Measurements from ENCODE around the gene GABBR1. TPM values are rescaled to one million over a fixed set of nuclear protein-coding genes. Genes with fewer than 3 reads are reported as not detected.
A peak's percentile ranks its signal among the peaks of the same experiment; 100 is the strongest.

The GABBR1 gene
- total RNA-seq, 1 donor from 2014 or later: 120 TPM

DNA sequence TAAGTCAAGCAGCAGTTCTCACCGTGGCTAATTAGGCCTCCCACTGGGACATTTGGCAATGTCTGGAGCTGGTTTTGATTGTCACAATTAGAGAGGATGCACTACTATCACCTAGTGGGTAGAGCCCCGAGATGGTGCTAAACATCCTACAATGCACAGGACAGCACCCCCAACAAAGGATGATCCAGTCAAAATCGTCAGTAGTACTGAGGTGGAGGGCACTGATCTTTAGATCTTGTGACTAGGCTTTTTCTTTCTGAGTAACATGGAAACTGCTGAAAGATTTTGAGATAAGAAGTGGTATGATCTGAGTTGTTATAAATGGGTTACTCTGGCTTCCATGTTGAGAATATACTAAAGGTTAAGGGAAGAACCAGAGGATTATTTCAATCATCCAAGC lies 85.4 kb downstream of the GABBR1 start:
- no peaks in the 10 kb centered on the region for H3K36me3 Mint-ChIP-seq (ENCODE audit: insufficient read depth)
- no peak overlapping the region for H3K4me3 Mint-ChIP-seq (ENCODE audit: low read depth)
- H3K9me3 Mint-ChIP-seq (ENCODE audit: low read depth): no peaks in the 10 kb centered on the region
- H3K27me3 Mint-ChIP-seq: peaks cover 57% of the 10 kb centered on the region
- TF ChIP-seq, protein P1, sequence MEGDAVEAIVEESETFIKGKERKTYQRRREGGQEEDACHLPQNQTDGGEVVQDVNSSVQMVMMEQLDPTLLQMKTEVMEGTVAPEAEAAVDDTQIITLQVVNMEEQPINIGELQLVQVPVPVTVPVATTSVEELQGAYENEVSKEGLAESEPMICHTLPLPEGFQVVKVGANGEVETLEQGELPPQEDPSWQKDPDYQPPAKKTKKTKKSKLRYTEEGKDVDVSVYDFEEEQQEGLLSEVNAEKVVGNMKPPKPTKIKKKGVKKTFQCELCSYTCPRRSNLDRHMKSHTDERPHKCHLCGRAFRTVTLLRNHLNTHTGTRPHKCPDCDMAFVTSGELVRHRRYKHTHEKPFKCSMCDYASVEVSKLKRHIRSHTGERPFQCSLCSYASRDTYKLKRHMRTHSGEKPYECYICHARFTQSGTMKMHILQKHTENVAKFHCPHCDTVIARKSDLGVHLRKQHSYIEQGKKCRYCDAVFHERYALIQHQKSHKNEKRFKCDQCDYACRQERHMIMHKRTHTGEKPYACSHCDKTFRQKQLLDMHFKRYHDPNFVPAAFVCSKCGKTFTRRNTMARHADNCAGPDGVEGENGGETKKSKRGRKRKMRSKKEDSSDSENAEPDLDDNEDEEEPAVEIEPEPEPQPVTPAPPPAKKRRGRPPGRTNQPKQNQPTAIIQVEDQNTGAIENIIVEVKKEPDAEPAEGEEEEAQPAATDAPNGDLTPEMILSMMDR (IDR thresholded peaks at IDR 0.05; ENCODE audit: unreplicated experiment): no peak
- H3K27ac Mint-ChIP-seq: no peak overlapping the region
- H3K4me1 Mint-ChIP-seq (ENCODE audit: low read depth): no peaks in the 10 kb centered on the region
- DNase-seq (ENCODE audit: low spot score, unreplicated experiment): no peak

DNA sequence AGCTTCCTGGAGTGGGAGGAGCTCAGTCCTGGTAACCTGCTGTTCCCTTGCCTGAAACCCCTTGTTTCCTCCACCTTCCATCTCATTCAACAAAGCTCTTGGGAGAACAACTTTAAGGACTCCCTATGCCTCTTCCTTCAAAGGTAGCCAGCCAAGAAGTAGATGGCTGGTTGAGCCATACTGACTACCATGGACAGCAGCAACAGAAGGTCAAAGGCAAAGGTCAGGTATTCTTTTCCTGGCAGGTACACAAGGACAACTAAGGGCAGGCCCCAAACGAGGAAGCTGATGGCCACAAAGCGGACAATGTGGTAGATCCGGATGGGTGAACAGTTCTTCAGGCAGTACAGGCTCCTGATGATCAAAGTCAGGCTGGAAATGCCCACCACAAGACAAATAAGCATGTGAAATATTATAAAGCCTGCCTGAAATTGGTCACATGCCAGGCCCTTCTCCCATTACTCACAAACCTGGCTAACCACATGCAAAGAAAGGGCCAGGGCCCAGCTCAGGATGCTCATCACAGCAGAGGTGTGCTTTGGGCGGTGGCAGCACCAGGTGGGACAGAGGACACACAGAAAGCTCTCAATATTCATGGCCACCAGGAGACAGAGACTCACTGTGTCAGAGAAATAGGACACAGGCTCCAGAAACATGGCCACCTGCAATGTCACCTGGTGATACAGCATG lies 95.1 kb downstream of the GABBR1 start:
- peaks cover 17% of the 10 kb centered on the region for H3K27me3 Mint-ChIP-seq
- no peak overlapping the region for H3K27ac Mint-ChIP-seq
- no peak for DNase-seq (ENCODE audit: low spot score, unreplicated experiment)
- no peak overlapping the region for H3K4me3 Mint-ChIP-seq (ENCODE audit: low read depth)
- no peaks in the 10 kb centered on the region for H3K4me1 Mint-ChIP-seq (ENCODE audit: low read depth)
- H3K9me3 Mint-ChIP-seq (ENCODE audit: low read depth): no peaks in the 10 kb centered on the region
- TF ChIP-seq, protein P1 (IDR thresholded peaks at IDR 0.05; ENCODE audit: unreplicated experiment): no peak
- H3K36me3 Mint-ChIP-seq (ENCODE audit: insufficient read depth): no peaks in the 10 kb centered on the region

DNA sequence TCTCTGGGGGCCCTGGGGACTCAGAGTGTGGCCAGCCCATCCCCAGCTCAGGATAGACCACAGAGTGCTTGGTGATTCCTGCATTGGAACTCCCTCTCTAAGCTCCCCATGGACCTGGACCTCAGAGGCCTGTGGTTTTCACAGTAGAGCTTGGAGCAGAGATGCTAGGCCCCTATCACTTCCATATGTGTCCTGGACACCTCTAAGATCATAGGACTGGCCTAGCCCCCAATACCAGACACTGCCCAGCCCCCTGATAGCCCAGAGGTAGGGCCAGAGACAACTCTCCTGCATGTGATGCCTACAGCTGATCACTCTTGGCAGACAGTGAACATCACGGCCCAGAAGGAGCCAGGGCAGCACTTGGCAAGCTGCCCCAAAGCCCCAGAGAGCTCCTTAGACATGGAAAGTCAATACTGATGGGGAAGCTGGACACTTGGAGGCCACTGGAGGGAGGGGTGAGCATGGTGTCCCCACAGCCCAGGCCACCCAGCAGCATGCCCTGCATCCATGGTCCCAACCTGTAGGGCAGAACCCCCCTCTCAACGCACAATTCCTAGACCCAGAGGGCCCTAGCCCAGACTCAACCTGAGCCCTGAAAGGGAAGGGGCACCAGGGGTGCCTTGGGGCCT lies 100.5 kb downstream of the GABBR1 start:
- no peaks in the 10 kb centered on the region for H3K9me3 Mint-ChIP-seq (ENCODE audit: low read depth)
- TF ChIP-seq, protein P1 (IDR thresholded peaks at IDR 0.05; ENCODE audit: unreplicated experiment): no peak
- peaks cover 2% of the 10 kb centered on the region for H3K27me3 Mint-ChIP-seq
- H3K4me1 Mint-ChIP-seq (ENCODE audit: low read depth): no peaks in the 10 kb centered on the region
- no peak overlapping the region for H3K27ac Mint-ChIP-seq
- H3K4me3 Mint-ChIP-seq (ENCODE audit: low read depth): no peak overlapping the region
- DNase-seq (ENCODE audit: low spot score, unreplicated experiment): no peak
- no peaks in the 10 kb centered on the region for H3K36me3 Mint-ChIP-seq (ENCODE audit: insufficient read depth)

DNA sequence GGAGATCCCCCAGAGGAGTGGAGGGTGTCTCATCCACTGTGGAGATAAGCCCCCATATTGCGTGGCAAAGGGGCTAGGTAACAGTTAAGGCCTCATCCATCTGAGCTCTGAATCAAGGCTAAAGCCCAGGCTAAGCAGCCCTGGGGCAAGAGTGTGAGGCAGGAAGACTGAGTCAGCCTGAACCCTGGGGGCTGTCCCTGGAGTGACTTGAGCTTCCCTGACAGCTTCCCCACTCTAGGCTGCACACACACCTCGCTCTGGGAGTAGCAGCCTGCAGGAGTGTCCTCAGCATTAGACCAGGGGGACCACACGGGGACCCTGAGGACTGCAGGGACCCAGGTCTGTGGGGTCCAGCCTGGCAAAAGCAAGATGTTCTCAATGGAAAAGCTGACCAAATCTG lies 101.3 kb downstream of the GABBR1 start:
- H3K4me1 Mint-ChIP-seq (ENCODE audit: low read depth): no peaks in the 10 kb centered on the region
- H3K27ac Mint-ChIP-seq: no peak overlapping the region
- TF ChIP-seq, protein P1 (IDR thresholded peaks at IDR 0.05; ENCODE audit: unreplicated experiment): no peak
- DNase-seq (ENCODE audit: low spot score, unreplicated experiment): no peak
- H3K27me3 Mint-ChIP-seq: peaks cover 2% of the 10 kb centered on the region
- no peak overlapping the region for H3K4me3 Mint-ChIP-seq (ENCODE audit: low read depth)
- H3K36me3 Mint-ChIP-seq (ENCODE audit: insufficient read depth): no peaks in the 10 kb centered on the region
- no peaks in the 10 kb centered on the region for H3K9me3 Mint-ChIP-seq (ENCODE audit: low read depth)

DNA sequence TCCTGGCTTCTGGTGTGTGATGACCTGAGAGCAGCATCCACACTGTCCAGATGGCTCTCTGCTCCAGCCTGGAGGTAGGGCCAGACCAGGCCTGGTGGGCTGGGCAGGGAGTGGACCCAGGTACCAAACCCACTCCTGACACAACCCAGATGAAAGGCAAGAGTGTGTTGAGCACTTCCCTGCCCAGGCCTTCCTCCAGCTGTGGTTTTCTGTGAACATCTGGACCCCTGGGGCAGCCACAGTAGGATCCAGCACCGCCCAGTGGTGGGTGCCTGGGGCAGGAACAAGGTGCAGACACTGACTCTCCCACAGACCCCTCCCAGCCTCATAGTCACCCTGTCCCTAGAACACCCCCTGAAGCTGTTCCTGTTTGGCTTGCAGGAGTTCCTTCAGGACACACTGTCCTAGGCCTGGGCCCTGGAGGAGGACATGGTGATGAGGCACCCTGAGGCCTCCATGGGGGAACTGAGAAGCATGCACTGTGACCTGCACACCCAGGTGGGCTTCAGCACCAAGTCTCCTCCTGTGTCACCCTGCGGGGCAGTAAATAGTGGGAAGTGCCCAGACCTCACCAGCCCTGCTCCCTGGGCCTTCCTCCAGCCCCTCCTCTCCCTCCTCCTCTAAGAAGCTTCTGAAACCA lies 102.2 kb downstream of the GABBR1 start:
- Mint-ChIP-seq H3K9me3 (ENCODE audit: low read depth) (no peaks in the 10 kb centered on the region), H3K4me1 (ENCODE audit: low read depth) (no peaks in the 10 kb centered on the region), H3K27me3 (peaks cover 2% of the 10 kb centered on the region), H3K27ac (peak overlapping the region; percentile 67), H3K36me3 (ENCODE audit: insufficient read depth) (no peaks in the 10 kb centered on the region), H3K4me3 (ENCODE audit: low read depth) (no peak overlapping the region)
- DNase-seq (ENCODE audit: low spot score, unreplicated experiment): no peak
- TF ChIP-seq, protein P1 (IDR thresholded peaks at IDR 0.05; ENCODE audit: unreplicated experiment): no peak
